Sigmoid colon (tissue), 4 donors: ENCODE results near the gene PDE4D.

Source experiments
- CTCF ChIP-seq, 4 experiments: fragments of 450-650 bp in 3 of 4; fragments of 200-600 bp in 1 of 4; IDR thresholded peaks; one replicate each; pipeline ENCODE4 v1.5.1; 2016 to 2019; ENCODE audit warnings: antibody characterized with exemption in 4 of 4, mild to moderate bottlenecking in 3 of 4, moderate library complexity in 2 of 4
- EP300 ChIP-seq, 4 donors: sonication (generic); formaldehyde crosslinking; IDR thresholded peaks; one replicate each; pipeline ENCODE4 v1.6.1; 2017; ENCODE audit warnings: antibody characterized with exemption in 4 of 4
- POLR2A ChIP-seq, 2 donors: fragments of 450-650 bp; IDR thresholded peaks; one replicate each; pipeline ENCODE4 v1.6.1; 2016; ENCODE audit warnings: antibody characterized with exemption in 2 of 2, mild to moderate bottlenecking in 2 of 2, moderate library complexity in 2 of 2
- POLR2AphosphoS5 ChIP-seq, 4 donors: sonication (generic); formaldehyde crosslinking; IDR thresholded peaks; one replicate each; pipeline ENCODE4 v1.6.1; 2017; ENCODE audit warnings: antibody characterized with exemption in 4 of 4

DNA sequence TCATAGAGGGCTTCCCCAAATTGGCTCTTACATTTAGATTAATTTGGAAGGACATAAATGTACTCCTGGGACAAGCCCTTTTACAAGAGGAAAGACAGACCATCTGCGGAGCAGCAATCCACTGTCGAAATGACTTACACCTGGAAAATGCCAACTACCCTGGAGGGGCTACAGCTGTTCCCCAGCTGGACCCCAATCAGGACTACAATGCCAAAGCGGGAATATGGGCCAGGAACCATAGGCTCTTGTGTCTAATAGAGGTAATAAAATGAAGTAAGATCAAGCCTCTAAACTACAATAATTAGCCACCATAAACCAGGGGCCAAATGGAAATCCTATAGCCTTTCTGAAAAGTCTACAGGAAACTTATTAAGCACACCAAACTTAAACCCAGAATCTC is 581.3 kb downstream of the PDE4D start:
- TF ChIP-seq POLR2AphosphoS5 (IDR thresholded peaks at IDR 0.05) (no peak), CTCF (IDR thresholded peaks at IDR 0.05) (no peak), POLR2A (IDR thresholded peaks at IDR 0.05) (no peak), EP300 (IDR thresholded peaks at IDR 0.05) (no peak)
